Measurements from ENCODE around the gene PRKAR1B. TPM values are rescaled to one million over a fixed set of nuclear protein-coding genes. Genes with fewer than 3 reads are reported as not detected.

PRKAR1B gene
- total RNA-seq, 1 donor from 2014 or later = 14.7 TPM

DNA sequence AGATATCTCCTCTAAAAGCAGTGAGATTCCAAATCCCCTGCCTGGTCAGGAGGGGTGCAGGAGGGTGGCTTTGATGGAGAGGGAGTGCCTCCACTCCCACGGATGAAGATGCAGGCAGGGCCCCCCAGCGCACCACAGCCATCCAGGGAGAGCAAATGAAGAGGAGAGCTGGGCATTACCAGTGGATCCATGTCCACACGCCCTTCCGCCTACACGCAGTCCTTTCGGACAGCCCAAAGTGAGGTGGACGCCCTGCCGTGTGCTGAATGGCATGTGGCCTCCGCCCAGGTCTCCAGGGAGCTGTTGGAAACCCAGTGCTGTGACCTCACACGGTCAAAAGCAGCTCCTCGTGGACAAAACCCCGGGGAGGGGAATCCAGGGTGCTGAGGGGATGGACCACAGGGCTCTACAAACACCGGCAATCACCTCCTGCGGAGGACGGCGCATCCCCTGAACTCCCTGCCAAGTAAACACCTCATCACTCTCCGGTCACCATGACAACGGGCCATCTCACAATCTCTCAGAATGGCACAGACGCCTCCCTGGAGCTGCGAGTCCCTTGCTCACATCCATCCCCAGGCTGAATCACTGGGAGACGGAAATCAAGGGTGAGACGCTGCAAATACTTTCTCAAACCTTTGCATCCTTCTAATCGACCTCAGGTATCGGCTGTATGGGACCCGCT, 35.6 kb downstream of the PRKAR1B start:
- H3K4me3 Mint-ChIP-seq (ENCODE audit: unreplicated experiment) = no peak overlapping the region
- no peak for TF ChIP-seq EZH2 (IDR thresholded peaks at IDR 0.05; ENCODE audit: insufficient read depth, low read length)
- TF ChIP-seq, protein P1, sequence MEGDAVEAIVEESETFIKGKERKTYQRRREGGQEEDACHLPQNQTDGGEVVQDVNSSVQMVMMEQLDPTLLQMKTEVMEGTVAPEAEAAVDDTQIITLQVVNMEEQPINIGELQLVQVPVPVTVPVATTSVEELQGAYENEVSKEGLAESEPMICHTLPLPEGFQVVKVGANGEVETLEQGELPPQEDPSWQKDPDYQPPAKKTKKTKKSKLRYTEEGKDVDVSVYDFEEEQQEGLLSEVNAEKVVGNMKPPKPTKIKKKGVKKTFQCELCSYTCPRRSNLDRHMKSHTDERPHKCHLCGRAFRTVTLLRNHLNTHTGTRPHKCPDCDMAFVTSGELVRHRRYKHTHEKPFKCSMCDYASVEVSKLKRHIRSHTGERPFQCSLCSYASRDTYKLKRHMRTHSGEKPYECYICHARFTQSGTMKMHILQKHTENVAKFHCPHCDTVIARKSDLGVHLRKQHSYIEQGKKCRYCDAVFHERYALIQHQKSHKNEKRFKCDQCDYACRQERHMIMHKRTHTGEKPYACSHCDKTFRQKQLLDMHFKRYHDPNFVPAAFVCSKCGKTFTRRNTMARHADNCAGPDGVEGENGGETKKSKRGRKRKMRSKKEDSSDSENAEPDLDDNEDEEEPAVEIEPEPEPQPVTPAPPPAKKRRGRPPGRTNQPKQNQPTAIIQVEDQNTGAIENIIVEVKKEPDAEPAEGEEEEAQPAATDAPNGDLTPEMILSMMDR (IDR thresholded peaks at IDR 0.05; ENCODE audit: insufficient read depth, low read depth, low read length) = no peak
- H3K27me3 ChIP-seq (ENCODE audit: insufficient read depth, low read length) = no peaks in the 10 kb centered on the region
- no peak overlapping the region for H3K27ac Mint-ChIP-seq (ENCODE audit: unreplicated experiment)
- H3K4me2 ChIP-seq (ENCODE audit: low read length) = no peak overlapping the region
- H3K79me2 ChIP-seq (ENCODE audit: insufficient read depth, low read length) = no peaks in the 10 kb centered on the region
- no peaks in the 10 kb centered on the region for H3K36me3 ChIP-seq (ENCODE audit: insufficient read depth, low read length)
- H3K9ac ChIP-seq (ENCODE audit: low read length) = no peak overlapping the region
- no peak for FAIRE-seq
- no peak overlapping the region for H3K4me3 ChIP-seq (ENCODE audit: insufficient read depth, low read depth, low read length)
- no peak for DNase-seq (ENCODE audit: low read depth)
- no peak overlapping the region for H2AFZ ChIP-seq (ENCODE audit: low read depth, low read length)
- peaks cover 32% of the 10 kb centered on the region for H3K9me3 Mint-ChIP-seq (ENCODE audit: unreplicated experiment)
- H3K27ac ChIP-seq (ENCODE audit: low read depth, low read length) = no peak overlapping the region
- no peaks in the 10 kb centered on the region for H3K4me1 ChIP-seq (ENCODE audit: insufficient read depth, low read length)
- H3K36me3 Mint-ChIP-seq (ENCODE audit: low read depth, unreplicated experiment) = peaks cover 26% of the 10 kb centered on the region
- no peaks in the 10 kb centered on the region for H4K20me1 ChIP-seq (ENCODE audit: insufficient read depth, low read length)
- peaks cover 7% of the 10 kb centered on the region for H3K9me3 ChIP-seq (ENCODE audit: insufficient read depth, low read depth, low read length)
- no peaks in the 10 kb centered on the region for H3K27me3 Mint-ChIP-seq (ENCODE audit: low read depth, unreplicated experiment)
- H3K4me1 Mint-ChIP-seq (ENCODE audit: low read depth, unreplicated experiment) = no peaks in the 10 kb centered on the region

DNA sequence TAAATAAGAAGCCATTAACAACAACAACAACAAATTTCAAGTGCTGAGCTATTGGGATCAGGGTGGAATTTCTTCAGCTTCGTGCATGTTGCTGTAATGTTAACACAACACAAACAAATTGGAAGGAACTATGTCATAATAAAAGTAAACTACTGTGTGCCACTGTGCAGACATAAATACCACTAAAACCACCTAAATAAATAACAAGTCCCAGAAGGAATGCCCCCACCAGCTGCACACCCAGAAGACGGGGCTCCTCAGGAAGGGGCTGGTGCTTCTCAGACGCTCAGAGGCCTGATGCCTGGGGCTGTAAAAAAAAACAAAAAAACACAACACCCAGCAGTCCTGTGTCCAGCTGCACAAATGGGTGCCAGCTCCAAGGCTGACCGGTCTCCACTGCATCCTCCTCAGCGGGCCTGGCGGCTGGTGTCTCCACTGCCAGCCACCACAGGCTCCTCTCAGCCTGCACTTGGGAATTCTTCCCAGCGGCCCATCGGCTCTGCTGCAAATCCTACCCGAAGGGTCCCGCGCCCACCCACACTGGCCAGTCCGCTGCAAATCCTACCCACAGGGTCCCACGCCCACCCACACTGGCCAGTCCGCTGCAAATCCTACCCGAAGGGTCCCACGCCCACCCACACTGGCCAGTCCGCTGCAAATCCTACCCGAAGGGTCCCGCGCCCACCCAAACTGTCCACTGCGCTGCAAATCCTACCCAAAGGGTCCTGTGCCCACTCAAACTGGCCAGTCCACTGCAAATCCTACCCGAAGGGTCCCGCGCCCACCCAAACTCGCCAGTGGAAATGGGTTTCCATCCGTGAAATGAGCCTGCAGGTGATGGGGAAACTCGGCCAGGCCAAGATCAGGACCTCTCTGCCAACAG, 36.4 kb downstream of the PRKAR1B start:
- no peak overlapping the region for H2AFZ ChIP-seq (ENCODE audit: low read depth, low read length)
- H3K79me2 ChIP-seq (ENCODE audit: insufficient read depth, low read length) = no peaks in the 10 kb centered on the region
- FAIRE-seq = no peak
- no peak overlapping the region for H3K27ac ChIP-seq (ENCODE audit: low read depth, low read length)
- no peak overlapping the region for H3K4me3 Mint-ChIP-seq (ENCODE audit: unreplicated experiment)
- H3K9me3 ChIP-seq (ENCODE audit: insufficient read depth, low read depth, low read length) = peaks cover 7% of the 10 kb centered on the region
- H3K4me1 ChIP-seq (ENCODE audit: insufficient read depth, low read length) = no peaks in the 10 kb centered on the region
- DNase-seq (ENCODE audit: low read depth) = no peak
- no peaks in the 10 kb centered on the region for H3K27me3 ChIP-seq (ENCODE audit: insufficient read depth, low read length)
- peaks cover 26% of the 10 kb centered on the region for H3K36me3 Mint-ChIP-seq (ENCODE audit: low read depth, unreplicated experiment)
- H3K27me3 Mint-ChIP-seq (ENCODE audit: low read depth, unreplicated experiment) = no peaks in the 10 kb centered on the region
- H4K20me1 ChIP-seq (ENCODE audit: insufficient read depth, low read length) = no peaks in the 10 kb centered on the region
- no peak overlapping the region for H3K4me3 ChIP-seq (ENCODE audit: insufficient read depth, low read depth, low read length)
- H3K4me1 Mint-ChIP-seq (ENCODE audit: low read depth, unreplicated experiment) = no peaks in the 10 kb centered on the region
- TF ChIP-seq EZH2 (IDR thresholded peaks at IDR 0.05; ENCODE audit: insufficient read depth, low read length) = no peak
- TF ChIP-seq, protein P1 (IDR thresholded peaks at IDR 0.05; ENCODE audit: insufficient read depth, low read depth, low read length) = no peak
- no peaks in the 10 kb centered on the region for H3K36me3 ChIP-seq (ENCODE audit: insufficient read depth, low read length)
- peaks cover 36% of the 10 kb centered on the region for H3K9me3 Mint-ChIP-seq (ENCODE audit: unreplicated experiment)
- H3K4me2 ChIP-seq (ENCODE audit: low read length) = no peak overlapping the region
- no peak overlapping the region for H3K9ac ChIP-seq (ENCODE audit: low read length)
- H3K27ac Mint-ChIP-seq (ENCODE audit: unreplicated experiment) = peak overlapping the region; percentile 47

All from astrocyte (in vitro differentiated cells and primary cell).